Vagina (tissue), 2 donors: ENCODE measurements around the gene CITED1.

Experiments used
- CTCF ChIP-seq, 3 experiments: fragments of 450-650 bp in 2 of 3; fragments of 200-600 bp in 1 of 3; sonication (generic) in 1 of 3; IDR thresholded peaks; one replicate each; pipeline ENCODE4 v1.5.1; 2017 to 2019; ENCODE audit warnings: antibody characterized with exemption in 3 of 3, mild to moderate bottlenecking in 2 of 3, moderate library complexity in 2 of 3
- POLR2AphosphoS5 ChIP-seq, 2 donors: sonication (generic); formaldehyde crosslinking; IDR thresholded peaks; one replicate each; pipeline ENCODE4 v1.9.0; 2017; ENCODE audit warnings: antibody characterized with exemption in 2 of 2, mild to moderate bottlenecking in 2 of 2, low read depth in 1 of 2; ENCODE audit not compliant: insufficient read depth in 1 of 2

GRCh38 chrX:72309297-72310071 lies 3.8 kb upstream of the CITED1 start:
- no peak for TF ChIP-seq CTCF (IDR thresholded peaks at IDR 0.05)
- TF ChIP-seq POLR2AphosphoS5 (IDR thresholded peaks at IDR 0.05; ENCODE audit: insufficient read depth in 1 of 2, low read depth in 1 of 2) = no peak
